ENCODE results near the gene RAPGEF1.

Gene RAPGEF1

GRCh38 chr9:131707733-131708157, 32.1 kb downstream of the RAPGEF1 start:
- no peak for DNase-seq (ENCODE audit: low read depth in 2 of 2)

- DNase-seq (ENCODE audit: low read depth in 2 of 2) = no peak
These were observed 32.8 kb downstream of the RAPGEF1 start for GRCh38 chr9:131707050-131707449.

- DNase-seq (ENCODE audit: low read depth in 2 of 2) = no peak
These were observed 33.3 kb downstream of the RAPGEF1 start for GRCh38 chr9:131706608-131706970.

GRCh38 chr9:131704988-131705387, 34.9 kb downstream of the RAPGEF1 start:
- no peak for DNase-seq (ENCODE audit: low read depth in 2 of 2)

- DNase-seq (ENCODE audit: low read depth in 2 of 2) = no peak
These were observed 35.5 kb downstream of the RAPGEF1 start for GRCh38 chr9:131704141-131704983.

GRCh38 chr9:131703697-131704096, 36.2 kb downstream of the RAPGEF1 start:
- DNase-seq (ENCODE audit: low read depth in 2 of 2) = no peak

- no peak for DNase-seq (ENCODE audit: low read depth in 2 of 2)
These were observed 37.0 kb downstream of the RAPGEF1 start for GRCh38 chr9:131702911-131703310.

GRCh38 chr9:131701789-131702337, 38.0 kb downstream of the RAPGEF1 start:
- no peak for DNase-seq (ENCODE audit: low read depth in 2 of 2)

GRCh38 chr9:131701436-131701781, 38.5 kb downstream of the RAPGEF1 start:
- DNase-seq (ENCODE audit: low read depth in 2 of 2) = no peak

- DNase-seq (ENCODE audit: low read depth in 2 of 2) = no peak
These were observed 39.0 kb downstream of the RAPGEF1 start for GRCh38 chr9:131700765-131701435.

GRCh38 chr9:131700076-131700475, 39.8 kb downstream of the RAPGEF1 start:
- no peak for DNase-seq (ENCODE audit: low read depth in 2 of 2)

GRCh38 chr9:131698618-131698985, 41.3 kb downstream of the RAPGEF1 start:
- DNase-seq (ENCODE audit: low read depth in 2 of 2) = no peak

GRCh38 chr9:131697908-131698617, 41.8 kb downstream of the RAPGEF1 start:
- DNase-seq (ENCODE audit: low read depth in 2 of 2) = no peak

- no peak for DNase-seq (ENCODE audit: low read depth in 2 of 2)
These were observed 42.8 kb downstream of the RAPGEF1 start for GRCh38 chr9:131697097-131697496.

- no peak for DNase-seq (ENCODE audit: low read depth in 2 of 2)
These were observed 43.9 kb downstream of the RAPGEF1 start for GRCh38 chr9:131695836-131696460.

GRCh38 chr9:131695366-131695765, 44.5 kb downstream of the RAPGEF1 start:
- DNase-seq (ENCODE audit: low read depth in 2 of 2) = no peak

- no peak for DNase-seq (ENCODE audit: low read depth in 2 of 2)
These were observed 46.0 kb downstream of the RAPGEF1 start for GRCh38 chr9:131693651-131694597.

- no peak for DNase-seq (ENCODE audit: low read depth in 2 of 2)
These were observed 47.0 kb downstream of the RAPGEF1 start for GRCh38 chr9:131692612-131693562.

GRCh38 chr9:131691969-131692611, 47.8 kb downstream of the RAPGEF1 start:
- DNase-seq (ENCODE audit: low read depth in 2 of 2) = no peak

Data from stimulated activated CD8-positive, alpha-beta memory T cell treated with anti-CD3 and anti-CD28 coated beads, Interleukin-7, amount 100 ng/mL, for 1 hour (primary cell).